IMR-90 (cell line): ENCODE data around the gene SOX11. TPM values are rescaled to one million over a fixed set of nuclear protein-coding genes. Genes with fewer than 3 reads are reported as not detected.

Source experiments
- ATAC-seq: fragments of 200-7000 bp; cut with Tn5 transposase; 2 replicates; pipeline ENCODE4 v1.9.1; 2020; ENCODE audit warnings: low read depth, mild to moderate bottlenecking, moderate library complexity
- BruUV-seq: library from RNA; stranded (reverse); fragments of 400-500 nt; replicated peaks from 2 replicates; lab custom pipeline; 2021; lab: Mats Ljungman, UMichigan
- CTCF ChIA-PET: fragments of 300-600 bp; formaldehyde crosslinking; extraction: SDS; loops from one replicate; lab custom pipeline; 2021; ENCODE audit warnings: antibody characterized with exemption; lab: Yijun Ruan, JAX
- POLR2A ChIA-PET: fragments of 300-600 bp; sonication (Branson Sonifier 250); formaldehyde crosslinking; loops from one replicate; lab custom pipeline; 2022; ENCODE audit warnings: antibody characterized with exemption; ENCODE audit not compliant: unreplicated experiment; lab: Charles Lee
- DNase-seq: peaks from one replicate; pipeline ENCODE4 v3.0.0; 2013
- H2AFZ ChIP-seq: replicated peaks from 2 replicates; pipeline ENCODE3; 2013; ENCODE audit warnings: low read length, mild to moderate bottlenecking; ENCODE audit not compliant: poor library complexity
- H2AK5ac ChIP-seq: 2 replicates; pipeline ENCODE4 v1.6.1; 2013; ENCODE audit warnings: low read depth, low read length, inconsistent platforms
- H2AK9ac ChIP-seq: replicated peaks from 2 replicates; pipeline ENCODE3; 2013; ENCODE audit warnings: mild to moderate bottlenecking, low read depth, low read length, moderate library complexity; ENCODE audit not compliant: poor library complexity
- H2BK120ac ChIP-seq: 2 replicates; pipeline ENCODE4 v1.6.1; 2013; ENCODE audit warnings: low read depth, low read length, inconsistent platforms
- H2BK15ac ChIP-seq: 3 replicates; pipeline ENCODE4 v1.6.1; 2013; ENCODE audit warnings: low read depth, low read length, inconsistent platforms
- H2BK20ac ChIP-seq: 2 replicates; pipeline ENCODE4 v1.6.1; 2013; ENCODE audit warnings: low read depth, mild to moderate bottlenecking, inconsistent platforms, low read length, moderate library complexity
- H2BK5ac ChIP-seq: 2 replicates; pipeline ENCODE4 v1.6.1; 2013; ENCODE audit warnings: mild to moderate bottlenecking, low read depth, low read length, inconsistent platforms; ENCODE audit not compliant: poor library complexity, severe bottlenecking
- H3K14ac ChIP-seq: replicated peaks from 2 replicates; pipeline ENCODE4 v1.6.1; 2013; ENCODE audit warnings: low read depth, low read length, inconsistent platforms
- H3K18ac ChIP-seq: 2 replicates; pipeline ENCODE4 v1.6.1; 2013; ENCODE audit warnings: low read depth, low read length, control low read depth
- H3K23ac ChIP-seq: 2 replicates; pipeline ENCODE4 v1.6.1; 2013; ENCODE audit warnings: low read depth, low read length, inconsistent platforms
- H3K27ac ChIP-seq: 2 replicates; pipeline ENCODE4 v1.5.1; 2013; ENCODE audit warnings: mild to moderate bottlenecking, control low read depth, low read length; ENCODE audit not compliant: insufficient read depth
- H3K27me3 ChIP-seq: 2 replicates; pipeline ENCODE4 v1.6.1; 2013; ENCODE audit warnings: low read length; ENCODE audit not compliant: control insufficient read depth, insufficient read depth
- H3K36me3 ChIP-seq: 2 replicates; pipeline ENCODE4 v1.6.1; 2013; ENCODE audit warnings: low read length, mixed read lengths; ENCODE audit not compliant: control insufficient read depth, insufficient read depth
- H3K4ac ChIP-seq: 2 replicates; pipeline ENCODE4 v1.6.1; 2013; ENCODE audit warnings: low read depth, low read length, inconsistent platforms
- H3K4me1 ChIP-seq: 2 replicates; pipeline ENCODE4 v1.6.1; 2013; ENCODE audit warnings: low read length, mixed read lengths; ENCODE audit not compliant: control insufficient read depth, insufficient read depth
- H3K4me2 ChIP-seq: 2 replicates; pipeline ENCODE4 v1.6.1; 2013; ENCODE audit warnings: low read depth, mild to moderate bottlenecking, control low read depth, low read length, moderate library complexity
- H3K4me3 ChIP-seq: 2 replicates; pipeline ENCODE4 v1.5.1; 2013; ENCODE audit warnings: low read depth, mild to moderate bottlenecking, control low read depth, low read length, moderate library complexity; ENCODE audit not compliant: insufficient read depth
- H3K56ac ChIP-seq: 2 replicates; pipeline ENCODE4 v1.6.1; 2013; ENCODE audit warnings: low read length, inconsistent platforms; ENCODE audit not compliant: insufficient read depth; ENCODE audit errors: extremely low read depth
- H3K79me1 ChIP-seq, 2 experiments: 2 replicates each; pipeline ENCODE4 v1.6.1; 2013; ENCODE audit warnings: low read length in 2 of 2, inconsistent platforms in 1 of 2, low read depth in 1 of 2
- H3K9ac ChIP-seq: 2 replicates; pipeline ENCODE4 v1.6.1; 2013; ENCODE audit warnings: low read depth, low read length, control low read depth
- H3K9me1 ChIP-seq: 2 replicates; pipeline ENCODE4 v1.6.1; 2013; ENCODE audit warnings: low read length, inconsistent platforms; ENCODE audit not compliant: insufficient read depth
- H3K9me3 ChIP-seq: 2 replicates; pipeline ENCODE4 v1.6.1; 2013; ENCODE audit warnings: low read length; ENCODE audit not compliant: control insufficient read depth, insufficient read depth
- H4K20me1 ChIP-seq: 2 replicates; pipeline ENCODE4 v1.6.1; 2013; ENCODE audit warnings: low read length, inconsistent platforms; ENCODE audit not compliant: insufficient read depth
- H4K5ac ChIP-seq: 2 replicates; pipeline ENCODE4 v1.6.1; 2013; ENCODE audit warnings: mild to moderate bottlenecking, low read depth, low read length, control low read depth
- H4K8ac ChIP-seq, 2 experiments: 2 replicates each; pipeline ENCODE4 v1.6.1; 2013; ENCODE audit warnings: low read depth in 2 of 2, low read length in 2 of 2, control low read depth in 1 of 2, inconsistent platforms in 1 of 2
- H4K91ac ChIP-seq: 2 replicates; pipeline ENCODE4 v1.6.1; 2013; ENCODE audit warnings: low read depth, low read length, inconsistent platforms; ENCODE audit not compliant: insufficient read depth
- BHLHE40 ChIP-seq: fragments of 150-350 bp; IDR thresholded peaks from 2 replicates; pipeline ENCODE4 v1.6.1; 2016; ENCODE audit warnings: mild to moderate bottlenecking, low read depth, low read length
- CHD1 ChIP-seq: IDR thresholded peaks from 2 replicates; pipeline ENCODE4 v1.6.1; 2012; ENCODE audit warnings: low read depth, low read length, improper control_type of control experiment
- RCOR1 ChIP-seq: IDR thresholded peaks from 2 replicates; pipeline ENCODE4 v1.6.1; 2012; ENCODE audit warnings: mild to moderate bottlenecking, low read length, improper control_type of control experiment; ENCODE audit not compliant: insufficient replicate concordance
- WGBS, 2 experiments: methylation state at CpG; one replicate each; pipeline versions ENCODE4 v1.1.5 to v1.1.7; 2013; ENCODE audit warnings: missing lambda C conversion rate in 2 of 2; ENCODE audit not compliant: insufficient read length in 1 of 2; ENCODE audit errors: extremely low coverage in 2 of 2; 5-methylcytosine and 5-hydroxymethylcytosine counted together
- dilution Hi-C: fragments of 300-500 bp; cut with HindIII; formaldehyde crosslinking; loops from one replicate; pipeline ENCODE4 v1.14.3; 2018; ENCODE audit warnings: low sequenced_read_pairs; ENCODE audit not compliant: unreplicated experiment
- in situ Hi-C: fragments of 300-500 bp; cut with MboI; formaldehyde crosslinking; loops from 3 replicates; pipeline ENCODE4 v1.14.3; 2019; ENCODE audit warnings: low sequenced_read_pairs, inconsistent platforms, mixed read lengths
- intact Hi-C: fragments of 100-400 bp; cut with micrococcal nuclease; formaldehyde crosslinking; loops from 2 replicates; pipeline ENCODE4 v1.10.0; 2022
- polyA plus RNA-seq, 3 experiments: library from polyadenylated mRNA; depleted of rRNA; stranded (reverse); fragments of >200 nt; gene quantifications; 2 replicates each; pipeline ENCODE4 v1.2.3, GENCODE V29; 2012; ENCODE audit warnings: low replicate concordance in 1 of 3
- total RNA-seq: library from RNA; depleted of rRNA; stranded (reverse); fragments of >200 nt; gene quantifications from 2 replicates; pipeline ENCODE4 v1.2.3, GENCODE V29; 2012
- TF ChIP-seq, protein P1 (sequence below): fragments of 150-350 bp; IDR thresholded peaks from 2 replicates; pipeline ENCODE4 v1.6.1; 2017; ENCODE audit warnings: mild to moderate bottlenecking, antibody characterized with exemption, low read length, low read depth

SOX11 gene
- total and polyA plus RNA-seq, 2 of the 4 experiments (the other 2 are of a cell fraction) = 1.9 to 2.2 TPM

DNA sequence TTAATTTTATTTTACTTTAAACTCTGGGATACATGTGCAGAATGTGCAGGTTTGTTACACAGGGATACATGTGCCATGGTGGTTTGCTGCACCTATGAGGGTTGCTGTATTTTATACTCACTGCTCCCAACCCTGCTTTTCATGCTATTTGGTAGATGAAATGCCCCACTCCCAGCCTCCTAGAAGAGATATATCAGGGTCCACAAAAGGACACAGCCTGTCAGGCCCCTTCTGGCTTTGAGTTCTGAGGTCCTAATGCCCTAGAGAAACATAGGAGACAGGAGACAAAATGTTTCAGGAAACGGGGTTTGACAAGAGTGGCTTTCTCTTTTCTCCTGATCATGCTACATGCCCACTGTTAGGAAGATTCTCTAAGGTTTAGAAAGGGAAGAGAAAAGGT lies 27.1 kb upstream of the SOX11 start:
- H3K36me3 ChIP-seq = no peaks in the 10 kb centered on the region
- no peaks in the 10 kb centered on the region for H4K20me1 ChIP-seq
- H2AFZ ChIP-seq = no peak overlapping the region
- no peak overlapping the region for H2AK9ac ChIP-seq
- H2BK15ac ChIP-seq = no peak overlapping the region
- H3K4me2 ChIP-seq = no peak overlapping the region
- H4K5ac ChIP-seq = no peak overlapping the region
- no peaks in the 10 kb centered on the region; the same call in 1 of the 2 replicates for H3K27me3 ChIP-seq
- no peak overlapping the region for H4K91ac ChIP-seq
- H3K4me1 ChIP-seq = no peaks in the 10 kb centered on the region
- no peak overlapping the region for H3K27ac ChIP-seq
- no peaks in the 10 kb centered on the region for H3K79me1 ChIP-seq
- no peak overlapping the region for H3K4me3 ChIP-seq
- no CpG with 5 or more reads among the region's 1 CpG for WGBS, 2 experiments
- H3K56ac ChIP-seq = no peak overlapping the region
- dilution Hi-C loops (no loop called here), in situ Hi-C loops (no loop called here), intact Hi-C loops (no loop called here)
- H4K8ac ChIP-seq = no peak overlapping the region
- no peak overlapping the region for H2BK5ac ChIP-seq
- ATAC-seq (no peak), DNase-seq (no peak)
- no peak overlapping the region for H3K23ac ChIP-seq
- no peak overlapping the region for H3K9ac ChIP-seq
- H2BK20ac ChIP-seq = no peak overlapping the region
- ChIA-PET POLR2A (no interaction called here), CTCF (no interaction called here)
- H3K14ac ChIP-seq = no peak overlapping the region
- no peak overlapping the region for H3K4ac ChIP-seq
- no TSS peak for BruUV-seq
- H3K9me3 ChIP-seq = no peaks in the 10 kb centered on the region
- H3K18ac ChIP-seq = no peak overlapping the region
- no peak overlapping the region for H2BK120ac ChIP-seq
- no peak overlapping the region for H2AK5ac ChIP-seq
- H3K9me1 ChIP-seq = no peaks in the 10 kb centered on the region
- TF ChIP-seq, protein P1, sequence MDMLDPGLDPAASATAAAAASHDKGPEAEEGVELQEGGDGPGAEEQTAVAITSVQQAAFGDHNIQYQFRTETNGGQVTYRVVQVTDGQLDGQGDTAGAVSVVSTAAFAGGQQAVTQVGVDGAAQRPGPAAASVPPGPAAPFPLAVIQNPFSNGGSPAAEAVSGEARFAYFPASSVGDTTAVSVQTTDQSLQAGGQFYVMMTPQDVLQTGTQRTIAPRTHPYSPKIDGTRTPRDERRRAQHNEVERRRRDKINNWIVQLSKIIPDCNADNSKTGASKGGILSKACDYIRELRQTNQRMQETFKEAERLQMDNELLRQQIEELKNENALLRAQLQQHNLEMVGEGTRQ = no peak
- no peak for TF ChIP-seq BHLHE40
- no peak for TF ChIP-seq CHD1
- no peak for TF ChIP-seq RCOR1
